ENCODE data around the gene CDKN2C. TPM values are rescaled to one million over a fixed set of nuclear protein-coding genes. Genes with fewer than 3 reads are reported as not detected.
"Not testable (repeated sequence)": the region's sequence is repeated elsewhere in the genome, so short reads cannot be mapped to it uniquely, and the experiment has no call there.

The CDKN2C gene
- total and polyA plus RNA-seq, 8 donors, result 3.5 to 14.1 (median 10.0) TPM

GRCh38 chr1:50949286-50949982 lies 20.6 kb upstream of the CDKN2C start:
- no peak overlapping the region for H3K27ac ChIP-seq
- H3K27me3 ChIP-seq, result no peaks in the 10 kb centered on the region
- no peaks in the 10 kb centered on the region for H3K9me3 ChIP-seq
- DNase-seq, result no peak
- WGBS, 5 donors, result 79 to 85% (median 82%) methylated on average over 9 of the region's 9 CpGs
- H3K4me1 ChIP-seq, result peaks cover 0 to 21% (median 11%) of the 10 kb centered on the region in 4 donors
- no peak for TF ChIP-seq POLR2A (IDR thresholded peaks at IDR 0.05)
- no peak for TF ChIP-seq POLR2AphosphoS5 (IDR thresholded peaks at IDR 0.05)
- TF ChIP-seq EP300 (IDR thresholded peaks at IDR 0.05), result no peak
- TF ChIP-seq CTCF (IDR thresholded peaks at IDR 0.05), result no peak
- intact Hi-C loops (cut with DNase I; ENCODE audit: low total_unique reads), result no loop called here
- no peaks in the 10 kb centered on the region for H3K36me3 ChIP-seq
- no peak overlapping the region for H3K4me3 ChIP-seq

GRCh38 chr1:50950396-50950795 lies 19.6 kb upstream of the CDKN2C start:
- Histone ChIP-seq H3K27ac (no peak overlapping the region), H3K4me3 (no peak overlapping the region), H3K36me3 (no peaks in the 10 kb centered on the region), H3K4me1 (peaks cover 0 to 22% (median 10%) of the 10 kb centered on the region in 4 donors), H3K9me3 (no peaks in the 10 kb centered on the region), H3K27me3 (no peaks in the 10 kb centered on the region)
- WGBS, 5 donors, result 50 to 80% (median 65%) methylated on average over 1 of the region's 1 CpG
- no peak for DNase-seq
- TF ChIP-seq POLR2AphosphoS5 (IDR thresholded peaks at IDR 0.05) (no peak), POLR2A (IDR thresholded peaks at IDR 0.05) (no peak), CTCF (IDR thresholded peaks at IDR 0.05) (no peak), EP300 (IDR thresholded peaks at IDR 0.05) (no peak)
- intact Hi-C loops (cut with DNase I; ENCODE audit: low total_unique reads), result no loop called here

GRCh38 chr1:50952566-50952965 lies 17.5 kb upstream of the CDKN2C start:
- H3K9me3 ChIP-seq; H3K36me3 ChIP-seq; H3K4me3 ChIP-seq; DNase-seq; H3K27ac ChIP-seq; intact Hi-C loops (cut with DNase I; ENCODE audit: low total_unique reads); H3K27me3 ChIP-seq: not testable (repeated sequence)
- WGBS, 5 donors, result 92 to 98% (median 97%) methylated on average over 12 to 31 of the region's 31 CpGs
- H3K4me1 ChIP-seq, result peaks cover 0 to 35% (median 15%) of the 10 kb centered on the region in 4 donors

GRCh38 chr1:50955116-50955515 lies 14.9 kb upstream of the CDKN2C start:
- Histone ChIP-seq H3K4me1 (peaks cover 10 to 48% (median 27%) of the 10 kb centered on the region in 4 donors), H3K27ac (no peak overlapping the region), H3K36me3 (no peaks in the 10 kb centered on the region), H3K27me3 (no peaks in the 10 kb centered on the region), H3K9me3 (no peaks in the 10 kb centered on the region), H3K4me3 (no peak overlapping the region)
- no peak for TF ChIP-seq POLR2AphosphoS5 (IDR thresholded peaks at IDR 0.05)
- no peak for TF ChIP-seq POLR2A (IDR thresholded peaks at IDR 0.05)
- no peak for TF ChIP-seq EP300 (IDR thresholded peaks at IDR 0.05)
- no peak for TF ChIP-seq CTCF (IDR thresholded peaks at IDR 0.05)
- intact Hi-C loops (cut with DNase I; ENCODE audit: low total_unique reads), result no loop called here
- WGBS, 5 donors, result 28 to 59% (median 42%) methylated on average over 1 of the region's 1 CpG
- DNase-seq, result no peak

- no peak for DNase-seq
- Histone ChIP-seq H3K27ac (peak overlapping the region; percentile 86 to 93 (median 89)), H3K4me1 (peaks cover 14 to 45% (median 30%) of the 10 kb centered on the region in 4 donors), H3K4me3 (peak overlapping the region; percentile 70 to 88 (median 80)), H3K27me3 (no peaks in the 10 kb centered on the region), H3K9me3 (no peaks in the 10 kb centered on the region), H3K36me3 (no peaks in the 10 kb centered on the region)
- TF ChIP-seq CTCF (IDR thresholded peaks at IDR 0.05) (no peak), POLR2A (IDR thresholded peaks at IDR 0.05) (no peak), EP300 (IDR thresholded peaks at IDR 0.05) (no peak), POLR2AphosphoS5 (IDR thresholded peaks at IDR 0.05) (no peak)
- intact Hi-C loops (cut with DNase I; ENCODE audit: low total_unique reads), result no loop called here
- 0 to 1% (median 0%) methylated on average over 24 to 38 of the region's 38 CpGs for WGBS, 5 donors
Observed at GRCh38 chr1:50959303-50959912, 10.6 kb upstream of the CDKN2C start.

All from stomach (tissue), 9 donors.